Glomerular visceral epithelial cell (primary cell): ENCODE results near the gene MON1B.
"Not testable (repeated sequence)": the region's sequence is repeated elsewhere in the genome, so short reads cannot be mapped to it uniquely, and the experiment has no call there.

Source experiments
- DNase-seq: peaks from one replicate; pipeline ENCODE4 v3.0.0-alpha.2; 2016; ENCODE audit errors: extremely low spot score

MON1B gene

DNA sequence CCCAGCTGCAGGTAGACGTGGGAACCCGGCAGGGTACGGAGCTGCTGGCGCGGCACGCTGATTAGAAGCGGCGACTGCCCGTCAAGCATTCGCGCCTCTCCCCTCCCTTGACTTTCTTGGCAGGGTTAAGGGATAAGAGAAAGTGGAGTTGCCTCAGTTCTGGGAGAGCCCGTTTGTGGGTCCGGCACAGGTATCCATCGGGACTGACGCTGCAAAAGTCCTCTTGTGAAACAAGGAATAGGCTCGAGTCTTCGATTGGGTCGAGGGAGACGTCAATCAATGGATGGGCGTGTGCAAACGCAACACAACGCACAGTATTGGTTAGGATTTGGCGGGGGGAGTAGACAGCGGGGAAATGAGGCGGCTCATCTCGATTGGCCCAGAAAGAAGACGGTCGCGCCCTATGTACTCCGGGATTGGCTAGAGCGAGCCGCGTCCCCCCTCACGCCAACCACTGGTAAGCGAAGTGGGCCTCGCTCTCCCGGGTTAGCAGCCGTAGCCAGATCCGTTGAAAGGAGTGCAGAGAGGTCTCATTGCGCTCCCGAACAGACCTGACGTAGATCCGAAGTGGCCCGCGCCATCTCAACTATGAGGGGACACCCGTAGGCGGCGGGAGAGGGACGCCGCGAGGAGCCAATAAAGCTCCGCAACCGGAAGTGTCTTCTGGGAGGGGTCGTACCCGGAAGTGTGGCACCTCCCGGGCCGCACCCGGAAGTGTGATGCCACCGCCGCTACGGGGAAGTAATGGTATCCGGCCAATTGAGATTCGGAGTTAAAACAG, at the start of gene MON1B:
TSS of gene MON1B (plus strand) at position 713 of the 781 bp plus-strand sequence. CDS start 296 bp downstream, outside the sequence.
- DNase-seq, result peak; percentile 97

DNA sequence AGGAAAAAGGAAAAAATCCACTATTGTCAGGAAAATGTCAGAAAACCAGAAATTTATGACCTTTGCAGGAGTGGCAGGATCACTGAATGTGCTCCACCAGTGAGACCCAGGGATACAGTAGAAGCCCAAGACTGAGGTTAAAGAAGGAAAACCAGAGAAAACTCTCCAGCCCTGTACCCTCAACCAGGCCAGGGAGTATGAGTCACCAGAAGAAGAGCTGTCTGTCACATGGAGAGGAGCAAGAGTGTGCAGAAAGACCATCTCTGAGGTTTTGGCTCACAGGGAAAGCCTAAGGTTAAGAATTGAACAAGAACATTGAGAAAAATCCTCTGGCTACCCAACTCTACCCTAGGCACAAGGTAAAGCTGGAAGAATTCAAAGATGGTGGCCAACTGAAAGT, 47.6 kb upstream of the MON1B start:
- no peak for DNase-seq

DNA sequence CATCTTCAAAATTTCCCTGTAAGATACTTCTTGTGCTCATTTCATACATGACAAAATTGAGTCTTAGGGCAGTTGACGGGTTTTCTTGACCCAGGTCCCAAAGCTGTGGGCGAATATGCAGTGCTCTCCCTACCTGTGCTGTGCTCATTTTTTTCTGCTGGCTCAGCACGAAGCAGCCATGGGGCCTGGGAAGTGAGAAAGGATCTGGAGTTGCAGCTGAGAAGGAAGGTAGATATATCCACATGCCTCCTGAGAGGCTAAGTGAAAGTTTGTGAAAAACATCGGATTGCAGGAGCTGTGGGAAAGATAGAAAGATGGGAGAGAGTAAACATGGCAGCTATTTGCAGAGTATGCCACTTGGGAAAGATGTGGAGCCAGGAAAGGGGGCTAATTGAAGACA, 42.9 kb upstream of the MON1B start:
- DNase-seq, result no peak

- DNase-seq, result no peak
These were observed 33.5 kb upstream of the MON1B start for GRCh38 chr16:77157346-77158058.

DNA sequence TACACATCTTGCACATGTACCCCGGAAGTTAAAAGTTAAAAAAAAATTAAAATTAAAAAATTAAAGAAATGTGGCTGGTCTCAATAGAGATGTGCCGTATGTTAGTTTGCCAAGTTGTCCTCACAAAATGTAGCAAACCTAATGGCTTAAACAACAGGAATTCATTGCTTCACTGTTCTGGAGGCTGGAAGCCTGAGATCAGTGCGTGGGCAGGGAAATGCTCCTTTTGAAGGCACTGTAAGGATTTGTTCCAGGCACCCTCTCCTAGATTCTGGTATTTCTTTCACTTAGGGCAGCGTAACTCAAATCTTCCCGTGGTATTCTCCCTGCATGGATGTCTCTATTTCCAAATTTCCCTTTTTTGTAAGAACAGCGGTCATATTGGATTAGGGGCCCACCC, 32.7 kb upstream of the MON1B start:
- no peak for DNase-seq

GRCh38 chr16:77165006-77165405, 26.0 kb upstream of the MON1B start:
- no peak for DNase-seq

DNA sequence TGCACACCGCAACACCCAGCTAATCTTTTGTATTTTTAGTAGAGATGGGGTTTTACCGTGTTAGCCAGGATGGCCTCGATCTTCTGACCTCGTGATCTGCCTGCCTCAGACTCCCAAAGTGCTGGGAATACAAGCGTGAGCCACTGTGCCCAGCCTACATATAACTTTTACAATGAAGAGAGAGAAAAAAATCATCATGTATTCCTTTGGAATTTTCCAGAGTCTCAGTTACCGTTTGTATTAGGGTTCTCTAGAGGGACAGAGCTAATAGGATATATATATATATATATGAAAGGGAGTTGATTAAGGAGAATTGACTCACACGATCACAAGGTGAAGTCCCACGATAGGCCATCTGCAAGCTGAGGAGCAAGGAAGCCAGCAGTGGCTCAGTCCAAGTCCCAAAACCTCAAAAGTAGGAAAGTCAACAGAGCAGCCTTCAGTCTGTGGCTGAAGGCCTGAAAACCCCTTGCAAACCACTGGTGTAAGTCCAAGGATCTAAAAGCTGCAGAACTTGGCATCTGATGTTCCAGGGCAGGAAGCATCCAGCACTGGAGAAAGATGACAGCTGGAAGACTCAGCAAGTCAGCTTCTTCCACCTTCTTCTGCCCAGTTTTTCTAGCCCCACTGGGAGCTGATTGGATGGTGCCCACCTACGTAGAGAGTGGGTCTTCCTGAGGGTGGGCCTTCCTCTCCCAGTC, 25.3 kb upstream of the MON1B start:
- not testable (repeated sequence) for DNase-seq

DNA sequence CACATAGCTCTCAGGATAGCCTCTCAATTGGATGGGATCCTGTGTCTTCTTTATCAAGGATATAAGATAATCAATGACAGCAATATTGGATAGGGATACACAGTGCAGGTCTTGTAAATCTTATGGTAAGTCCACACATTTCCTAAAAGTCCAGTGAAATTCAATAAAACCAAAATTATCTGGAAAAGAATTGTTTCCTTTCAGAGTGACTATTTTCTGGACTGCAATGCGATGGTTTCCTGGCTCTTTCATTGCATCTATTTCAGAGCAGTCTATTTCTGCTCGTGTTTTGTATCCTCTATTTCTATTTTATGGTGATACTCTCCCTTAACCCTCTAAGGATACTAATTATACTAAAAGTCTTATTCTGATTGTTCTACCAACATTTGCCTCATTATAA, 24.3 kb upstream of the MON1B start:
- DNase-seq, result no peak

DNA sequence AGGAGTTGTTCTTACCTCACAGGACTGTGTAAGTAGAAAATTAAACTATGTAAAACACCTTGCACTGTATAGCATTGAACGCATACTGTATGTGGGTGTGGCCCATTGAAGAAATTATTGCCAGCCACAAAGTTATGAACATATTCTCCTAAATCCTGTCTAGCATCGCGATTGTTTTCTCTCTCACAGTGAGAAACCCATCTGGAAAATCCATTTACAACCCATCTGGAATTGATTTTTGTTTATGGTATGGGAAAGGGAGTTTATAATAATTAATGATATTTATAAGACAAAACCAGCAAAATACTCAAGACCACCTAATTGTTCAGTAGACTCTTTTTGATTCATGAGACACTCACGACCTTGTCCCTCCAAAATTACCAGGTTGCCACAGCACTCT, 22.1 kb upstream of the MON1B start:
- no peak for DNase-seq

DNA sequence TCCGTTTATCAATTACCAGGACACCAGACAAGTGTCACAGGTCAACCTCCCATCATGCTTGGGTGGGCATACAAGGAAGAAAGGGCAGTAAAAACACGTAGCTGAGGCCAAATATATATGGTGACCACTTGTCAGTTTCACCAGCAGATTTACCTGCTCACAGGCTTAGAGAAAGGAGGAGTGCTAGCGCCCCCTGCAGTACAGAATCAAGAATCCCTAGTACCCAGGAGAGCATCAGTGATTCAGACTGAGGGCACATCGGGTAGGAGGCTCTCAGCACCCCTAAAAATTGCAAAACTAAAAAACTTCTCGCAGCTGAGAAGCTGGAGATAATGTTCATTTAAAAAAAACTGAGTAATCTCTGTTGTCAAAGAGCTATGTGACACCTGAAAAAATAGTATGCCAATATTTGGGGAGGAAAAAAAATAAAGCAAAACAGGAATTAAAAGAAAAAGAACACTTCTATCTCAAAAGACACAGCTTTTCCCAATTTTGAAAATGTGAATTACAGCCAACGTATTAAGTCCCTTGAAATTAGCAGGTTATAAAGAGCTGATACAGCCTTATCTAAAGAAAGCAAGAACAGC, 21.2 kb upstream of the MON1B start:
- peak; percentile 36 for DNase-seq

DNA sequence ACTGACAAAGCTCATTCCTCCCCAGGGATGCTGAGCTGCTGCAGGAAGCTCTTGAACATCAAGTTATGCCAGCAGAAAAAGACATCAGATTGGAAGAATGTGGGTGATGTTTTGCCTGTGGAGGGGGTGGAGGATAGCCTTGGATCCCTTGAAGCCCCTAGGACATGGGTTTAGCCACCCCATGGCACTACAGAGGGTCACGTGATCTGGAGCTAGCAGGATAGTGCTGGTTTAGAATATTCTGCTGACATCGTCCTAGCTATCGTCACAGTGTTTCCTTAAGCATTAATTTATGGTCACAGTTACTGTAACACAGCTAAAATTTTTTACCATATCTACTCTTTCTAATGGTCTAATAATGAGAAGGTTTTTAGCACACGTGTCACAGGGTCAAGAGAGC, 20.2 kb upstream of the MON1B start:
- no peak for DNase-seq

DNA sequence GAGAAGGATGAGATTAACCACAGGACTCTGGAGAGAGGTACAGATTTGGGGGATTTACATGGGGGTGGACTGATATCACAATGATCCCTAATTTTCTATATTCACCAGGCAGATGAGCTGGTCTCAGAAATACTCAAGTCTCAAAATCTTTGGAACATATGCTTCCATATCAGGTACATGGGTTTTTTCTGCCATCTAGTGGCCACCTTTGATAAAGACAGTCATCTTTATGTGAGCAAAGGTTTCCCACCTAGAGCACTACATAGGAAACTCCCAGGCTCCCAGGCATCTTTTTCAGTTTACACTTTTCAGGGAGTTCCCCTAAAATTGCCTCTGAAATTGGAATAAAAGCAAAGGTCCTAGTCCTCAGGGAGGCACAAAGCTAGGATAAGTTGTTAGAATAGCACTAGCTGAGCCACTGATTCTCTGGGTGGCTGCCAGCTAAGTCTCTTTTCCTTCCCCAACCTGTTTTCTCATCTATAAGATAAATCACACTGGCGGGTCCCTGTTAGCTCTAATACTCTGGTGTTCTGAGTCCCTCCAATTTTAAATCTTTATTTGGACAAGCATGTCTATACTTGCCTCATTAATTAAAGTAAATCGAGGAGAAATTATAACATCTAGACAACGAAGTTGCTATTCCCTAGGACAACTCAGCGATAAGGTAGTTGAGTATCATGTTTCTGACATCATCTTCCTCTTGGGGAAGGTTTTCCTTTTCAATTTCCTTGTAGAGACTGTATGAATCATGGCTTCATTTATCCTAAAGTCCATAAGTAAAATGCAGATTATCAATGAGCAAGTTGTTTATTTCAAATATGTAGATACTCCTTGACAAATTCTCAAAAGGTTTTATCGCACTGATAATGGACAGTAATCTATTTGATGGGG, 19.0 kb upstream of the MON1B start:
- DNase-seq, result peak; percentile 59

- no peak for DNase-seq
These were observed 18.0 kb upstream of the MON1B start for GRCh38 chr16:77172951-77173350.

DNA sequence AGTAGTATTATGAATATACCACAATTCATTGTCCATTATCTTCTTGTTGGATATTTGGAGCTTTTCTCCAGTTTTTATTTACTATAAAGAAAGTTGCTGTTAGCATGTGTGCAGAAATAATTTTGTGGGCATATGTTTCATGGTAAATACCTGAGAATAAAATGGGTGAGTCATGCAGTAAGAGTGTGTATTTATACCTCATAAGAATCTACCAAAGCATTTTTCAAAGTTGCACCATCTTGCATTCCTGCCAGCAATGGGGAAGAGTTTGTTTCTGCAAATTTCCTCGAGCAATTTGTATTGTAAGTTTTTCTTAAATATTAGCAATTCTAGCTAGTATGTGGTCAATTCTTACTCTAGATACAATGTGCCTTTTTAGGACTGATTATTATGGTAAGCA, 7.9 kb upstream of the MON1B start:
- no peak for DNase-seq

DNA sequence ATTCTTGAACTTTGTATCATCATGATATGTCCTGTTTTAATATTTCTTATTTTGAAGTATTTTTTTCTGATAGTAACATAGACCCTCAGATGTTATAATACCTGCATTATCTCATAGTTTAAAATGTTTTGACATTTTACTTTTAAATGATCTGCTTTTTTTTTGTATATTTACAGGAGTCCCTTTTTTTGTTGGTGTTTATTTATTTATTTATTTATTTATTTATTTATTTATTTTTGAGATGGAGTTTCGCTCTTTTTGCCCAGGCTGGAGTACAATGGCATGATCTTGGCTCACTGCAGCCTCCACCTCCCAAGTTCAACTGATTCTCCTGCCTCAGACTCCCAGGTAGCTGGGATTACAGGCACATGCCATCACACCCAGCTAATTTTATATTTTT, 4.7 kb upstream of the MON1B start:
- not testable (repeated sequence) for DNase-seq

DNA sequence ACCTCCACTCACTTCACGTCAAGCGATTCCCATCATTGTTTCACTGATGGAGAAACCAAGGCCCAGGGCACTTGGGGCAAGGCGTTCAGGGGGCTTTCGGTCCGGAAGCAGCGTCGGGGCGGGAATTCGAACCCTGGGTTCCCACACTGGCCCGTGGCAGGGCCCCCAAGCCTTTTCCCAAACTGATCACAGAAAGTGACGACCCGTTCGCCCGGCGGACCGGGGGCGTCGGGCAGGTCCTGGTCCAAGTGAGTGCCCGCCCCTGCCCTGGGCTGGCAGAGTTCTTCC, 856 bp upstream of the MON1B start:
- DNase-seq, result no peak

DNA sequence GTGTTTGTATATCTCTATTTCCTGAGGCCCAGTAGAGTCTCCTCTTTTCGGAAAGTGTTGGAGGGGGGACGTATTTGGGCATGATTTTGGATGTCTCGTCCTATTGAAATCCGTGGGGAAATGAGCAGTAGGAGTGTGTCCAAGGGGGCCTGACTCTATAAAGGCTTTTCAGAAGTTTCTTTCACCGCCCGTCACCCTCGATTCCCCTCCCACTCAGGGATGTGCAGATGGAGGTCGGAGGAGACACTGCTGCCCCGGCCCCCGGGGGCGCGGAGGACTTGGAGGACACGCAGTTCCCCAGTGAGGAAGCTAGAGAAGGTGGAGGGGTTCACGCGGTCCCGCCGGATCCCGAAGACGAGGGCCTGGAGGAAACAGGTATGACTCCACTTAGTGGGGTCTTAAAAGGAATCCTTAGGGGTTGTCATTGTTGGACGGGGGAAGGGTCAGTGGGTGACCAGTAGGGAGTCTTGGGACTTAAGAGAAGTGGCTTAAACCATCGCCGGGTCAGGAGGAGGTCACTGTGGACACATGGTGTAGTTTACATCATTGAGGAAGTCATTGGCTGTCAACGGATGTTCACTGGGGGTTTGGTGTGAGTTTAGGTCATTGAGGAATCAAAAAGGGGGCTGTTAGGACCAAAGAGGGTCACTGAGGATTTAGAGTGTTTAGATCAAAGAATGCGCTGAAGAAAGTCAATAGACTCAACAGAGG, 424 bp downstream of the MON1B start:
- peak; percentile 11 for DNase-seq

- DNase-seq, result no peak
These were observed 2.4 kb downstream of the MON1B start for GRCh38 chr16:77193377-77193776.

DNA sequence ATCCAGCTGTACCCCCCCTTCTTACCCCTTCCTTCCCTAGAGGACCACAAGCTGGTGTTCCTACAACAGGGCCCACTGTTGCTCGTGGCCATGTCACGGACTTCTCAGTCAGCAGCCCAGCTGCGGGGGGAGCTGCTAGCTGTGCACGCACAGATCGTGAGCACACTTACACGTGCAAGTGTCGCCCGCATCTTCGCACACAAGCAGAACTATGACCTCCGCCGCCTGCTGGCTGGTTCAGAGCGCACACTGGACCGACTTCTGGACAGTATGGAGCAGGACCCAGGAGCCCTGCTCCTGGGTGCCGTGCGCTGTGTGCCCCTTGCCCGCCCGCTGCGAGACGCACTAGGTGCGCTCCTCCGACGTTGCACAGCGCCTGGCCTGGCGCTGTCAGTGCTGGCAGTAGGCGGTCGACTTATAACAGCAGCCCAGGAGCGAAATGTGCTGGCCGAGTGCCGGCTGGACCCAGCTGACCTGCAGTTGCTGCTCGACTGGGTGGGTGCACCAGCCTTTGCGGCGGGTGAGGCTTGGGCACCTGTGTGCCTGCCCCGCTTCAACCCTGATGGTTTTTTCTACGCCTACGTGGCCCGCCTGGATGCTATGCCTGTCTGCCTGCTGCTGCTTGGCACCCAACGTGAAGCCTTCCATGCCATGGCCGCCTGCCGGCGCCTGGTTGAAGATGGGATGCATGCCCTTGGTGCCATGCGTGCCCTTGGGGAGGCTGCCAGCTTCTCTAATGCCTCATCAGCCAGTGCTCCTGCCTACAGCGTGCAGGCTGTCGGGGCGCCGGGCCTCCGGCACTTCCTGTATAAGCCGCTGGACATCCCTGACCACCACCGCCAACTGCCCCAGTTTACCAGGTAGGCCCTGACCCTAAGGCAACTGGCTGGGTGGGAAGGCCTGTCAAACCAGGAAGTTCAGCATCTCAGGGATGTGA, 3.6 kb downstream of the MON1B start:
- DNase-seq, result no peak

- DNase-seq, result no peak
These were observed 4.4 kb downstream of the MON1B start for GRCh38 chr16:77195411-77195810.
